Tibial nerve (tissue), 3 donors: Measurements from ENCODE around the gene REXO1.
A peak's percentile ranks its signal among the peaks of the same experiment; 100 is the strongest.

Experiments
- POLR2A ChIP-seq, 2 donors: fragments of 450-650 bp; IDR thresholded peaks; one replicate each; pipeline ENCODE4 v1.6.1; 2017; ENCODE audit warnings: antibody characterized with exemption in 2 of 2, mild to moderate bottlenecking in 2 of 2, moderate library complexity in 2 of 2
- TF ChIP-seq, protein P1 (sequence below), 5 experiments: fragments of 200-600 bp in 3 of 5; fragments of 450-650 bp in 2 of 5; sonication (generic) in 3 of 5; IDR thresholded peaks; one replicate each; pipeline ENCODE4 v1.5.1; 2016 to 2019; ENCODE audit warnings: antibody characterized with exemption in 5 of 5, mild to moderate bottlenecking in 3 of 5, moderate library complexity in 2 of 5

DNA sequence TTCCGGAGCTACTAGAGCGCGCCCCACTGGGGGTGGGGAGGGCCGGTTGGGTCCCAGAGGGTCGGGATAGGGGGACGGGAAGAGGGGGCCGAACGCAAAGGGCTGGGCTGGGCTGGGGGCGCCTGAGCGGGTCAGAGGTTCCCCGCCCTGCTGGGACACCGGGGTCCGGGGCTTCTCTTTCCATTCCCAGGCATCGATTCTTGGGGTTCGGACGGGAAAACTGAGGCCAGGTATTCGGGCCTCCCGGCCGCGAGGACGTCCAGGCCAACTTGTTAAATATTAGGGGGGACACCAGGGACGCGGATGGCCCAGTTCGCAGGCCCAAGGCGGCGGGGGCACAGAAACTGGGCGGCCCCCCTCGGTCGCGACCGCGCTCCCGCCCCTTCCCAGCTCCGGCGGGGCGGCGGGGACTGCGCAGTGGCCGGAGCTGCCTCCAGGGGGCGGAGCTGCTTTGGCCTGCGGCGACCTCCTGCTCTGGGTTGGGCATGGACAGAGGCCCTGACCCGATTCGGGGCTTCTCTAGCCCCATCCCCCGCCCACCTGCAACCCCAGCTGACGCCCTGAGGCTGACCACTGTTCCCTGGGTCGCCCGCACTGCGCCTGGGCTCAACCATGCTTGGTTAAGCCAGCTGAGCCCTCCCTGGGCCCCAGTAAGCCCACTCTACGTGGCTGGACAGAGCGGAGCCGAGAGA lies 16.3 kb upstream of the REXO1 start:
- TF ChIP-seq POLR2A (IDR thresholded peaks at IDR 0.05) = peak in 1 of 2 donors; percentile 11
- TF ChIP-seq, protein P1, sequence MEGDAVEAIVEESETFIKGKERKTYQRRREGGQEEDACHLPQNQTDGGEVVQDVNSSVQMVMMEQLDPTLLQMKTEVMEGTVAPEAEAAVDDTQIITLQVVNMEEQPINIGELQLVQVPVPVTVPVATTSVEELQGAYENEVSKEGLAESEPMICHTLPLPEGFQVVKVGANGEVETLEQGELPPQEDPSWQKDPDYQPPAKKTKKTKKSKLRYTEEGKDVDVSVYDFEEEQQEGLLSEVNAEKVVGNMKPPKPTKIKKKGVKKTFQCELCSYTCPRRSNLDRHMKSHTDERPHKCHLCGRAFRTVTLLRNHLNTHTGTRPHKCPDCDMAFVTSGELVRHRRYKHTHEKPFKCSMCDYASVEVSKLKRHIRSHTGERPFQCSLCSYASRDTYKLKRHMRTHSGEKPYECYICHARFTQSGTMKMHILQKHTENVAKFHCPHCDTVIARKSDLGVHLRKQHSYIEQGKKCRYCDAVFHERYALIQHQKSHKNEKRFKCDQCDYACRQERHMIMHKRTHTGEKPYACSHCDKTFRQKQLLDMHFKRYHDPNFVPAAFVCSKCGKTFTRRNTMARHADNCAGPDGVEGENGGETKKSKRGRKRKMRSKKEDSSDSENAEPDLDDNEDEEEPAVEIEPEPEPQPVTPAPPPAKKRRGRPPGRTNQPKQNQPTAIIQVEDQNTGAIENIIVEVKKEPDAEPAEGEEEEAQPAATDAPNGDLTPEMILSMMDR (IDR thresholded peaks at IDR 0.05) = peak; percentile 74 to 92 (median 83)
